ENCODE measurements around the gene RGMB.

- no peak for TF ChIP-seq TEAD4 (IDR thresholded peaks at IDR 0.05)
- no peak for TF ChIP-seq EGR1 (IDR thresholded peaks at IDR 0.05)
- TF ChIP-seq TAF1 (IDR thresholded peaks at IDR 0.05; ENCODE audit: low read depth) = no peak
- no peak for TF ChIP-seq RAD21 (IDR thresholded peaks at IDR 0.05; ENCODE audit: low read depth)
- TF ChIP-seq ZBTB7A (IDR thresholded peaks at IDR 0.05; ENCODE audit: low read depth) = no peak
- no peak for TF ChIP-seq REST (IDR thresholded peaks at IDR 0.05; ENCODE audit: low read depth)
- TF ChIP-seq CEBPB (IDR thresholded peaks at IDR 0.05) = no peak
- TF ChIP-seq, protein P1, sequence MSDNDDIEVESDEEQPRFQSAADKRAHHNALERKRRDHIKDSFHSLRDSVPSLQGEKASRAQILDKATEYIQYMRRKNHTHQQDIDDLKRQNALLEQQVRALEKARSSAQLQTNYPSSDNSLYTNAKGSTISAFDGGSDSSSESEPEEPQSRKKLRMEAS (IDR thresholded peaks at IDR 0.05) = no peak
- no peak for TF ChIP-seq FOXM1 (IDR thresholded peaks at IDR 0.05; ENCODE audit: borderline replicate concordance, low read depth)
- TF ChIP-seq CREB1 (IDR thresholded peaks at IDR 0.05; ENCODE audit: low read depth) = no peak
- TF ChIP-seq EP300 (IDR thresholded peaks at IDR 0.05; ENCODE audit: borderline replicate concordance) = no peak
These were observed 19.8 kb downstream of the RGMB start for GRCh38 chr5:98793223-98793622.

All from Ishikawa (cell line).